Neutrophil (primary cell): ENCODE data around the gene RASD1.

Experiments used
- H3K27ac ChIP-seq: fragments of 200-600 bp; sonication (generic); 2 replicates; pipeline ENCODE4 v1.5.1; 2016; ENCODE audit warnings: mild to moderate bottlenecking, moderate library complexity
- H3K27me3 ChIP-seq: fragments of 200-600 bp; sonication (generic); 2 replicates; pipeline ENCODE4 v1.6.0; 2016; ENCODE audit warnings: mild to moderate bottlenecking
- H3K36me3 ChIP-seq: fragments of 200-600 bp; sonication (generic); 2 replicates; pipeline ENCODE4 v1.5.1; 2017
- H3K4me1 ChIP-seq, 2 experiments: fragments of 200-600 bp in 1 of 2; sonication (generic) in 1 of 2; 1 replicate in 1 of 2; 2 replicates in 1 of 2; pipeline versions ENCODE4 v1.5.1 to v1.6.1; 2013 to 2016; ENCODE audit warnings: low read depth in 1 of 2, low read length in 1 of 2, mild to moderate bottlenecking in 1 of 2, moderate library complexity in 1 of 2; ENCODE audit not compliant: control insufficient read depth in 1 of 2, insufficient read depth in 1 of 2
- H3K4me3 ChIP-seq, 2 experiments: fragments of 200-600 bp in 1 of 2; sonication (generic) in 1 of 2; 1 replicate in 1 of 2; 2 replicates in 1 of 2; pipeline ENCODE4 v1.5.1; 2013 to 2016; ENCODE audit warnings: low read depth in 1 of 2, low read length in 1 of 2, mild to moderate bottlenecking in 1 of 2, moderate library complexity in 1 of 2
- H3K9me3 ChIP-seq: fragments of 200-600 bp; sonication (generic); 2 replicates; pipeline ENCODE4 v1.5.1; 2016
- CTCF ChIP-seq: fragments of 200-600 bp; sonication (generic); IDR thresholded peaks from 2 replicates; pipeline ENCODE4 v1.5.1; 2016; ENCODE audit warnings: antibody characterized with exemption

The RASD1 gene

GRCh38 chr17:17448076-17448475 is 48.1 kb downstream of the RASD1 start:
- no peak overlapping the region for H3K27ac ChIP-seq
- H3K36me3 ChIP-seq = no peaks in the 10 kb centered on the region
- H3K27me3 ChIP-seq = no peaks in the 10 kb centered on the region
- no peaks in the 10 kb centered on the region for H3K9me3 ChIP-seq
- no peak for TF ChIP-seq CTCF
- no peak overlapping the region for H3K4me3 ChIP-seq
- no peaks in the 10 kb centered on the region for H3K4me1 ChIP-seq

- H3K4me3 ChIP-seq = no peak overlapping the region
- TF ChIP-seq CTCF = no peak
- H3K4me1 ChIP-seq = no peaks in the 10 kb centered on the region
- no peak overlapping the region for H3K27ac ChIP-seq
- H3K9me3 ChIP-seq = no peaks in the 10 kb centered on the region
- H3K36me3 ChIP-seq = no peaks in the 10 kb centered on the region
- no peaks in the 10 kb centered on the region for H3K27me3 ChIP-seq
Observed at GRCh38 chr17:17447264-17447663, 48.9 kb downstream of the RASD1 start.

- no peaks in the 10 kb centered on the region for H3K27me3 ChIP-seq
- H3K4me3 ChIP-seq = no peak overlapping the region
- no peaks in the 10 kb centered on the region for H3K36me3 ChIP-seq
- H3K4me1 ChIP-seq = no peaks in the 10 kb centered on the region
- no peak for TF ChIP-seq CTCF
- H3K27ac ChIP-seq = no peak overlapping the region
- no peaks in the 10 kb centered on the region for H3K9me3 ChIP-seq
Observed at GRCh38 chr17:17446666-17447155, 49.5 kb downstream of the RASD1 start.

GRCh38 chr17:17445925-17446665 is 50.1 kb downstream of the RASD1 start:
- no peak overlapping the region for H3K27ac ChIP-seq
- H3K4me3 ChIP-seq = no peak overlapping the region
- TF ChIP-seq CTCF = no peak
- no peaks in the 10 kb centered on the region for H3K9me3 ChIP-seq
- H3K36me3 ChIP-seq = no peaks in the 10 kb centered on the region
- no peaks in the 10 kb centered on the region for H3K4me1 ChIP-seq
- no peaks in the 10 kb centered on the region for H3K27me3 ChIP-seq

- Histone ChIP-seq H3K27me3 (no peaks in the 10 kb centered on the region), H3K9me3 (no peaks in the 10 kb centered on the region), H3K4me3 (no peak overlapping the region), H3K36me3 (no peaks in the 10 kb centered on the region), H3K27ac (no peak overlapping the region), H3K4me1 (no peaks in the 10 kb centered on the region)
- TF ChIP-seq CTCF = no peak
Observed at GRCh38 chr17:17445296-17445924, 50.8 kb downstream of the RASD1 start.
